ENCODE measurements around the gene FAM120B. TPM values are rescaled to one million over a fixed set of nuclear protein-coding genes. Genes with fewer than 3 reads are reported as not detected.

The FAM120B gene
- total RNA-seq, 1 experiment from 2014 or later: 25.2 TPM

- no peak overlapping the region for H3K4me2 ChIP-seq (ENCODE audit: low read length)
- H3K4me3 ChIP-seq (replicated peaks in 1 of 2; ENCODE audit: low read depth in 1 of 2, low read length in 2 of 2): no peak overlapping the region
- no peak for ATAC-seq
- POLR2A ChIA-PET: no interaction called here
- peaks cover 0 to 7% of the 10 kb centered on the region in 2 experiments; a peak in 1 of 4 replicates for H3K9me3 ChIP-seq (ENCODE audit: control insufficient read depth in 1 of 2, insufficient read depth in 1 of 2, low read depth in 1 of 2, low read length in 2 of 2)
- RAD21 ChIA-PET (ENCODE audit: low non-redundant PET in 1 of 2, low total read pairs in 2 of 2, uncharacterized antibody in 2 of 2, unreplicated experiment in 2 of 2): no interaction called here
- H3K27ac ChIP-seq (ENCODE audit: low read depth, low read length): no peak overlapping the region
- CTCF ChIA-PET: no interaction called here
- H3K27me3 ChIP-seq (ENCODE audit: insufficient read depth, low read length): peaks cover 4% of the 10 kb centered on the region; the same call in 1 of the 2 replicates
- no TSS peak for BruUV-seq (replicated peaks)
- DNase-seq (ENCODE audit: low read depth, low spot score): no peak
- H3K36me3 ChIP-seq (ENCODE audit: control insufficient read depth in 1 of 2, insufficient read depth in 2 of 2, low read length in 2 of 2): no peaks in the 10 kb centered on the region
- no peaks in the 10 kb centered on the region for H4K20me1 ChIP-seq (ENCODE audit: insufficient read depth)
- H3K9me2 ChIP-seq (ENCODE audit: insufficient read depth): no peaks in the 10 kb centered on the region
- peaks cover 4 to 14% of the 10 kb centered on the region in 2 experiments; a peak in 2 of 4 replicates for H3K4me1 ChIP-seq (ENCODE audit: control insufficient read depth in 1 of 2, insufficient read depth in 2 of 2, low read length in 2 of 2)
- H2AFZ ChIP-seq (ENCODE audit: low read depth, low read length, poor library complexity, severe bottlenecking): no peak overlapping the region
- H3K79me2 ChIP-seq (ENCODE audit: insufficient read depth, low read length): no peaks in the 10 kb centered on the region
- TF ChIP-seq ZNF274 (IDR thresholded peaks at IDR 0.05; ENCODE audit: low read depth, low read length): no peak
- TF ChIP-seq ZFX (IDR thresholded peaks at IDR 0.05): no peak
- no peak for TF ChIP-seq POLR2A (IDR thresholded peaks at IDR 0.05; ENCODE audit: borderline replicate concordance, extremely low read depth, insufficient read depth, insufficient read length)
- TF ChIP-seq, protein P1, sequence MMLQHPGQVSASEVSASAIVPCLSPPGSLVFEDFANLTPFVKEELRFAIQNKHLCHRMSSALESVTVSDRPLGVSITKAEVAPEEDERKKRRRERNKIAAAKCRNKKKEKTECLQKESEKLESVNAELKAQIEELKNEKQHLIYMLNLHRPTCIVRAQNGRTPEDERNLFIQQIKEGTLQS (IDR thresholded peaks at IDR 0.05): no peak
- no peak for TF ChIP-seq POLR2AphosphoS5 (IDR thresholded peaks at IDR 0.05; ENCODE audit: low read depth, low read length)
- TF ChIP-seq SRF (IDR thresholded peaks at IDR 0.05; ENCODE audit: low read depth): no peak
- TF ChIP-seq EGR1 (IDR thresholded peaks at IDR 0.05; ENCODE audit: low read depth): no peak
- TF ChIP-seq CBX3 (IDR thresholded peaks at IDR 0.05; ENCODE audit: low read depth): no peak
- no peak for TF ChIP-seq EZH2phosphoT487 (IDR thresholded peaks at IDR 0.05; ENCODE audit: borderline replicate concordance)
- TF ChIP-seq RAD21 (IDR thresholded peaks at IDR 0.05; ENCODE audit: low read depth): no peak
- no peak for TF ChIP-seq ELF1 (IDR thresholded peaks at IDR 0.05; ENCODE audit: borderline replicate concordance, low read depth)
- TF ChIP-seq EZH2 (IDR thresholded peaks at IDR 0.05): no peak
- TF ChIP-seq, protein P2, sequence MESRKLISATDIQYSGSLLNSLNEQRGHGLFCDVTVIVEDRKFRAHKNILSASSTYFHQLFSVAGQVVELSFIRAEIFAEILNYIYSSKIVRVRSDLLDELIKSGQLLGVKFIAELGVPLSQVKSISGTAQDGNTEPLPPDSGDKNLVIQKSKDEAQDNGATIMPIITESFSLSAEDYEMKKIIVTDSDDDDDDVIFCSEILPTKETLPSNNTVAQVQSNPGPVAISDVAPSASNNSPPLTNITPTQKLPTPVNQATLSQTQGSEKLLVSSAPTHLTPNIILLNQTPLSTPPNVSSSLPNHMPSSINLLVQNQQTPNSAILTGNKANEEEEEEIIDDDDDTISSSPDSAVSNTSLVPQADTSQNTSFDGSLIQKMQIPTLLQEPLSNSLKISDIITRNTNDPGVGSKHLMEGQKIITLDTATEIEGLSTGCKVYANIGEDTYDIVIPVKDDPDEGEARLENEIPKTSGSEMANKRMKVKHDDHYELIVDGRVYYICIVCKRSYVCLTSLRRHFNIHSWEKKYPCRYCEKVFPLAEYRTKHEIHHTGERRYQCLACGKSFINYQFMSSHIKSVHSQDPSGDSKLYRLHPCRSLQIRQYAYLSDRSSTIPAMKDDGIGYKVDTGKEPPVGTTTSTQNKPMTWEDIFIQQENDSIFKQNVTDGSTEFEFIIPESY (IDR thresholded peaks at IDR 0.05; ENCODE audit: extremely low read depth, insufficient replicate concordance, low read length): no peak
- TF ChIP-seq CTCF (IDR thresholded peaks at IDR 0.05 in 2 of 3, conservative IDR thresholded peaks at IDR 0.05 in 1 of 3; ENCODE audit: borderline replicate concordance in 1 of 3, insufficient read depth in 1 of 3, low read depth in 2 of 3, low read length in 2 of 3): no peak
- TF ChIP-seq, protein P3, sequence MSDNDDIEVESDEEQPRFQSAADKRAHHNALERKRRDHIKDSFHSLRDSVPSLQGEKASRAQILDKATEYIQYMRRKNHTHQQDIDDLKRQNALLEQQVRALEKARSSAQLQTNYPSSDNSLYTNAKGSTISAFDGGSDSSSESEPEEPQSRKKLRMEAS (IDR thresholded peaks at IDR 0.05): no peak
- no peak for TF ChIP-seq SIN3A (IDR thresholded peaks at IDR 0.05; ENCODE audit: low read depth)
- no peak for TF ChIP-seq FOSL1 (IDR thresholded peaks at IDR 0.05; ENCODE audit: low read depth)
- TF ChIP-seq CEBPB (IDR thresholded peaks at IDR 0.05; ENCODE audit: low read depth): no peak
- no peak for TF ChIP-seq SP1 (IDR thresholded peaks at IDR 0.05; ENCODE audit: low read depth)
- TF ChIP-seq JUND (IDR thresholded peaks at IDR 0.05): no peak
- H3K9ac ChIP-seq (ENCODE audit: low read length): no peak overlapping the region
- intact Hi-C loops (cut with micrococcal nuclease): loop anchor here (10.0 kb wide), 1 partner anchor 227 kb away; no protein-coding TSS in a partner anchor
Measured at GRCh38 chr6:170297576-170298330, 8.8 kb upstream of the FAM120B start.

All from HCT116 (cell line).